ENCODE data around the gene DIO3.

Gene DIO3

DNA sequence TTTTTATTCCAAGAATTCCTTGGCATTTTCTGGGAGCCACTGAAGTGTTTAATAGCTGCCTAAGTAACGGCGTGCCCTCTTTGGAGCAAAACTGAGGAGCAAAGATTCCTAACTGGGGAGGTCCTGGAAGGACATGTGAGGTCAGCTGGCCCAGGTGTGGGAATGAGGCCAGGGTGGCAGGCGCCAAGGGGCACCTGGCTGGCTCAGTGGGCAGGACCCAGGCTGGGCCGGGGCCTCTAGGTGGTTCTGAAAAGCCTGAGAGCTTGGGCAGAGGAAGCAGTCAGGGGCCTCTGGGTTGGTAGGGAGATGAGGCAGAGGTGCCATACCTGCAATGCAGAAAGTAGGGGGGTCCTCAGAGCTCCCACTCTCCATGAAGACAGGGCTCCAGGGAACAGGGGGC lies 27.1 kb upstream of the DIO3 start:
- no peak overlapping the region for H3K4me3 ChIP-seq (ENCODE audit: control insufficient read depth, low read depth, low read length)
- DNase-seq (ENCODE audit: low read depth) = no peak
- TF ChIP-seq, protein P1, sequence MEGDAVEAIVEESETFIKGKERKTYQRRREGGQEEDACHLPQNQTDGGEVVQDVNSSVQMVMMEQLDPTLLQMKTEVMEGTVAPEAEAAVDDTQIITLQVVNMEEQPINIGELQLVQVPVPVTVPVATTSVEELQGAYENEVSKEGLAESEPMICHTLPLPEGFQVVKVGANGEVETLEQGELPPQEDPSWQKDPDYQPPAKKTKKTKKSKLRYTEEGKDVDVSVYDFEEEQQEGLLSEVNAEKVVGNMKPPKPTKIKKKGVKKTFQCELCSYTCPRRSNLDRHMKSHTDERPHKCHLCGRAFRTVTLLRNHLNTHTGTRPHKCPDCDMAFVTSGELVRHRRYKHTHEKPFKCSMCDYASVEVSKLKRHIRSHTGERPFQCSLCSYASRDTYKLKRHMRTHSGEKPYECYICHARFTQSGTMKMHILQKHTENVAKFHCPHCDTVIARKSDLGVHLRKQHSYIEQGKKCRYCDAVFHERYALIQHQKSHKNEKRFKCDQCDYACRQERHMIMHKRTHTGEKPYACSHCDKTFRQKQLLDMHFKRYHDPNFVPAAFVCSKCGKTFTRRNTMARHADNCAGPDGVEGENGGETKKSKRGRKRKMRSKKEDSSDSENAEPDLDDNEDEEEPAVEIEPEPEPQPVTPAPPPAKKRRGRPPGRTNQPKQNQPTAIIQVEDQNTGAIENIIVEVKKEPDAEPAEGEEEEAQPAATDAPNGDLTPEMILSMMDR (IDR thresholded peaks at IDR 0.05; ENCODE audit: control insufficient read depth, insufficient read depth, low read depth, low read length, missing control alignments) = no peak

DNA sequence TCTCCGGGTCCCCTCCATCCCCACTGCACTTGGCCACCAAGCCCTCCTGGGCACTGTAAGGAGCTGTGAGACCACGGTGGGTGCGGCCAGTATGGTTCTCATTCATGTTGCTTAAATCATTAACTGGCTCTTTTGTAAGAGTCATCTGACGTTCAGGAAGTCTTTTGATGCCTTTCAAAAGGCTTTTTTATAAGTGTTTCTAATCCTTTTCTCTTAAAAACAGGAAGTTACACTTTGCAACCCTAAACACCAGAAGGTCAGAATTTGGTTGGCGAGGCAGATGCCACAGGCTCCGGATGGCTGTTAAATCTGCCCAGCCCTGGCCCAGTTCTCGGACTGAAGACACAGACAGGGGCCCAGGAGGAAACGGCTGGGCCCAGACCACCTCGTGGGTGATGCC lies 26.1 kb upstream of the DIO3 start:
- TF ChIP-seq, protein P1 (IDR thresholded peaks at IDR 0.05; ENCODE audit: control insufficient read depth, insufficient read depth, low read depth, low read length, missing control alignments) = no peak
- no peak overlapping the region for H3K4me3 ChIP-seq (ENCODE audit: control insufficient read depth, low read depth, low read length)
- DNase-seq (ENCODE audit: low read depth) = no peak

DNA sequence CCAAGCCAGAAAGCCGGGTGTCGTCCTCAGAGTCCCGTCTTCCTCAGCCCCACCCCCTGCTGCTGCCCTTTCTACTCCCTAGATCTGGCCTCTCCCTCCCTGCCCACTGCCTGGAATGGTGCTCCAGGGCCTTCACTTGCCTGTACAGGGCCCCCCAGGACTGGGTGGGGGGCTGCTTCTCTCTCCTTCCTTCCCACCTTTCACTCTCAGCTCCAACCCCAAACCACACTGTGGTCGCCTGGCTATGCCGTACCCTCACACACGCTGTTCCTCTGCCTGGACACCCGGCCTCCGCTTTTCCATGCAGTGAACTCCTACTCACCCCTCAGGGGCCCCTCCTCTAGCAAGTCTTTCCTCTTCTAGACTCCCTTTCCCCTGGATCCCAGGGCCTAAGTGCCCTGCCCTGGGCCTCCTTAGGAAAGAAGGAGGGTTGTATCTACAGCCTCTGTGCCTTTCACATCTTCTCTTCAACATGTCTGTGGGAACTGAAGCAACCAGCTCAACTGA lies 25.5 kb upstream of the DIO3 start:
- no peak overlapping the region for H3K4me3 ChIP-seq (ENCODE audit: control insufficient read depth, low read depth, low read length)
- TF ChIP-seq, protein P1 (IDR thresholded peaks at IDR 0.05; ENCODE audit: control insufficient read depth, insufficient read depth, low read depth, low read length, missing control alignments) = no peak
- no peak for DNase-seq (ENCODE audit: low read depth)

DNA sequence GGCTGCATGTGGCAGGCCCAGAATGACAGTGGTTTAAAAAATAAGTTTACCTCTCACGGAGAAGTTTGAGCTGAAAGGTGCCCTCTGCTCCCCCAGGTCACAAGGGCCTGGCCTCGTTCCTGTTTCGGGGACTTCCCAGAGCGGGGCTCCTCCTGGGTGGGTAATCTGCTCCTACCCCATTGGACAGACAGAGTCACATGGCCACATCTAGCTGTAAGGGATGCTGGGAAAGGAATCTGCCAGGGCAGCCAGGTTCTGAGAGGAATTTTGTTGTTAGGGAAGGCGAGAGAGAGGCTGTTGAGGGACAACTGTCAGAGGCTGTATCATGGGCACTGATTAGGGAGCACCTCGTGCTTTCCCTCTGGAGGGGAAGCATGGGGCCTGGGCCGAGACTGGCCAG lies 24.0 kb upstream of the DIO3 start:
- TF ChIP-seq, protein P1 (IDR thresholded peaks at IDR 0.05; ENCODE audit: control insufficient read depth, insufficient read depth, low read depth, low read length, missing control alignments) = no peak

DNA sequence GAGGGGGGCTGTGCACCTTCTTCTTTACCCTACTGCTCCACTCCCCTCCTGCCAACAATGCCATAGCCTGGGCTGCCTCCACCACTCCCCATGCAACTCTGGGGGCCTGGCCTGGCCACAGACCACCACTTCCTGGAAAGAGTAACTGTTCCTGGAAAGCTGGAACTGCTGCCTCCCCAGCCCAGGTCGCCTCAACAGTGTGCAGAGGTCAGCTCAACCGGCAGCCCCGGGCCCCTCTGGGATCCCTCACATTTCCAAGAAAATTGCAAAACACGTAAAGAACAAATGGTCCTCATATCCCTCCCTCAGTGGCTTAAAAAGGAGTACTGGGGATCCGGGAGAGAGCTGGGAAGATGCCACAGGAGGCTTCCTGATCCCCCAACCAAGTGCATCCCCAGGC lies 22.4 kb upstream of the DIO3 start:
- TF ChIP-seq, protein P1 (IDR thresholded peaks at IDR 0.05; ENCODE audit: control insufficient read depth, insufficient read depth, low read depth, low read length, missing control alignments) = no peak
- no peak for DNase-seq (ENCODE audit: low read depth)
- no peak overlapping the region for H3K4me3 ChIP-seq (ENCODE audit: control insufficient read depth, low read depth, low read length)

More for the DNA sequence above, 24.0 kb upstream of the DIO3 start:
- DNase-seq (ENCODE audit: low read depth) = no peak
- H3K4me3 ChIP-seq (ENCODE audit: control insufficient read depth, low read depth, low read length) = no peak overlapping the region

DNA sequence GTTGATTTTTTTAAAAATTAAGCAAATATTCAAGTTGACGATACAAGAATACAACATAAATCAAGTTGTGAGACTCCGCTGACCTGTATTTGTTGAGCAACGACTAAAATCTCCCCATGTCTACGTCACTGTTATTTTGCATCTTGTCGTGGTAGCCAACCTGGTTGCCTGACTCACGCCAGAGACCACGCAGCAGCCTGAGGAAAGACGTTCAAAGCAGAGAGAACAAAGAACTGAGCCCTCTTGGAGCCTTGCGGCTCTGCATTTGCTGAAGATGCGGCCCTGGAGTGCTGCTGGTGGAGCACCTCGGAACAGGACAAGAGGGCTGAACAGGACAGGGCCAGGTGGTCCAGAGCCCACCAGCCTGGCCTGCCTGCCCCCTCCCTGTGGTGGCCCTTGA lies 21.4 kb upstream of the DIO3 start:
- TF ChIP-seq, protein P1 (IDR thresholded peaks at IDR 0.05; ENCODE audit: control insufficient read depth, insufficient read depth, low read depth, low read length, missing control alignments) = no peak
- H3K4me3 ChIP-seq (ENCODE audit: control insufficient read depth, low read depth, low read length) = no peak overlapping the region
- DNase-seq (ENCODE audit: low read depth) = no peak
